ENCODE data around the gene MYL4.

DNA sequence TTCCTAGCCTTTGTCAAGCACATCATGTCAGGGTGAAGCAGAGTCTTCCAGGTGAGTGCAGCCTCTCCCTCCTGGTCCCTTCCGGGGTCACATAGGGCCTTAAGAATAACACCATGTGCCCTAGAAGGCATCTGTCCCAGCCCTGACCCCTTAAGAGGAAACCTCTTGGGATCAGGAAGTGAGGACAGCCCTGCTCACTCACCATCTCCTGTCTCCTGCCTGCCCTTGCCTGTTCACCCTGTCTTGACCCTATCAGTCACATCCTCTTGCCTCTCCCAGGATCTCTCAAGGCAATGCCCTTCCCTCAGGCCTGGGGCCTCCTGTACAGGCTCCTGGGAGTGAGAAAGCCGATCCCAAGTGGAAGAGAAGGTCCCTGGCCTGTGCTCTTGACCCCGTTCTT is 13.9 kb downstream of the MYL4 start:
- TF ChIP-seq, protein P1, sequence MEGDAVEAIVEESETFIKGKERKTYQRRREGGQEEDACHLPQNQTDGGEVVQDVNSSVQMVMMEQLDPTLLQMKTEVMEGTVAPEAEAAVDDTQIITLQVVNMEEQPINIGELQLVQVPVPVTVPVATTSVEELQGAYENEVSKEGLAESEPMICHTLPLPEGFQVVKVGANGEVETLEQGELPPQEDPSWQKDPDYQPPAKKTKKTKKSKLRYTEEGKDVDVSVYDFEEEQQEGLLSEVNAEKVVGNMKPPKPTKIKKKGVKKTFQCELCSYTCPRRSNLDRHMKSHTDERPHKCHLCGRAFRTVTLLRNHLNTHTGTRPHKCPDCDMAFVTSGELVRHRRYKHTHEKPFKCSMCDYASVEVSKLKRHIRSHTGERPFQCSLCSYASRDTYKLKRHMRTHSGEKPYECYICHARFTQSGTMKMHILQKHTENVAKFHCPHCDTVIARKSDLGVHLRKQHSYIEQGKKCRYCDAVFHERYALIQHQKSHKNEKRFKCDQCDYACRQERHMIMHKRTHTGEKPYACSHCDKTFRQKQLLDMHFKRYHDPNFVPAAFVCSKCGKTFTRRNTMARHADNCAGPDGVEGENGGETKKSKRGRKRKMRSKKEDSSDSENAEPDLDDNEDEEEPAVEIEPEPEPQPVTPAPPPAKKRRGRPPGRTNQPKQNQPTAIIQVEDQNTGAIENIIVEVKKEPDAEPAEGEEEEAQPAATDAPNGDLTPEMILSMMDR (IDR thresholded peaks at IDR 0.05; ENCODE audit: insufficient read depth, low read length) = no peak
- no peak for TF ChIP-seq POLR2AphosphoS5 (IDR thresholded peaks at IDR 0.05; ENCODE audit: low read depth)
- TF ChIP-seq, protein P2, sequence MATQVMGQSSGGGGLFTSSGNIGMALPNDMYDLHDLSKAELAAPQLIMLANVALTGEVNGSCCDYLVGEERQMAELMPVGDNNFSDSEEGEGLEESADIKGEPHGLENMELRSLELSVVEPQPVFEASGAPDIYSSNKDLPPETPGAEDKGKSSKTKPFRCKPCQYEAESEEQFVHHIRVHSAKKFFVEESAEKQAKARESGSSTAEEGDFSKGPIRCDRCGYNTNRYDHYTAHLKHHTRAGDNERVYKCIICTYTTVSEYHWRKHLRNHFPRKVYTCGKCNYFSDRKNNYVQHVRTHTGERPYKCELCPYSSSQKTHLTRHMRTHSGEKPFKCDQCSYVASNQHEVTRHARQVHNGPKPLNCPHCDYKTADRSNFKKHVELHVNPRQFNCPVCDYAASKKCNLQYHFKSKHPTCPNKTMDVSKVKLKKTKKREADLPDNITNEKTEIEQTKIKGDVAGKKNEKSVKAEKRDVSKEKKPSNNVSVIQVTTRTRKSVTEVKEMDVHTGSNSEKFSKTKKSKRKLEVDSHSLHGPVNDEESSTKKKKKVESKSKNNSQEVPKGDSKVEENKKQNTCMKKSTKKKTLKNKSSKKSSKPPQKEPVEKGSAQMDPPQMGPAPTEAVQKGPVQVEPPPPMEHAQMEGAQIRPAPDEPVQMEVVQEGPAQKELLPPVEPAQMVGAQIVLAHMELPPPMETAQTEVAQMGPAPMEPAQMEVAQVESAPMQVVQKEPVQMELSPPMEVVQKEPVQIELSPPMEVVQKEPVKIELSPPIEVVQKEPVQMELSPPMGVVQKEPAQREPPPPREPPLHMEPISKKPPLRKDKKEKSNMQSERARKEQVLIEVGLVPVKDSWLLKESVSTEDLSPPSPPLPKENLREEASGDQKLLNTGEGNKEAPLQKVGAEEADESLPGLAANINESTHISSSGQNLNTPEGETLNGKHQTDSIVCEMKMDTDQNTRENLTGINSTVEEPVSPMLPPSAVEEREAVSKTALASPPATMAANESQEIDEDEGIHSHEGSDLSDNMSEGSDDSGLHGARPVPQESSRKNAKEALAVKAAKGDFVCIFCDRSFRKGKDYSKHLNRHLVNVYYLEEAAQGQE (IDR thresholded peaks at IDR 0.05; ENCODE audit: insufficient replicate concordance, low read depth) = no peak

Data from HL-60 (cell line).